ENCODE results near the gene ACER2. TPM values are rescaled to one million over a fixed set of nuclear protein-coding genes. Genes with fewer than 3 reads are reported as not detected.
"Not testable (repeated sequence)": the region's sequence is repeated elsewhere in the genome, so short reads cannot be mapped to it uniquely, and the experiment has no call there.

ACER2 gene
- total RNA-seq, 1 donor from 2014 or later: 3.9 TPM

DNA sequence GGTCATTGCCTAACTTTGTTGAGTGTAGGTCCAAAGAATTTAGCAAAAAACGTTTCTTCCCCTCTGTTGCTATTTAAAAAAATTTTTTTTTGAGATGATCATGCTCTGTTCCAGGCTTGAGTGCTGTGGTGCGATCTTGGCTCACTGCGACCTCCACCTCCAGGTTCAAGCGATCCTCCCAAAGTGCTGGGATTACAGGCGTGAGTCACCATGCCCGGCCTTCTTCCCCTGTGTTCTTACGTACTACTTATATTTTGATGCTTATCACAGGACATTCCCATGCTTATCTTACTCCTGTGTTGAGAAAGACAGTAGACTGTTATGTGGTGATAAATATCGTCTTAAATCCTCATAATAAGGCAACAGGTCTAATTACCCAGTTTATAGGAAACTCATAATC, 2.5 kb downstream of the ACER2 start:
- H3K27me3 ChIP-seq: no peaks in the 10 kb centered on the region
- H3K27ac ChIP-seq: no peak overlapping the region
- H3K36me3 ChIP-seq: no peaks in the 10 kb centered on the region
- no peak overlapping the region for H3K4me3 ChIP-seq
- no peak for TF ChIP-seq POLR2A (IDR thresholded peaks at IDR 0.05)
- no peak for TF ChIP-seq POLR2AphosphoS5 (IDR thresholded peaks at IDR 0.05; ENCODE audit: insufficient read depth in 1 of 2, low read depth in 1 of 2)
- TF ChIP-seq, protein P1, sequence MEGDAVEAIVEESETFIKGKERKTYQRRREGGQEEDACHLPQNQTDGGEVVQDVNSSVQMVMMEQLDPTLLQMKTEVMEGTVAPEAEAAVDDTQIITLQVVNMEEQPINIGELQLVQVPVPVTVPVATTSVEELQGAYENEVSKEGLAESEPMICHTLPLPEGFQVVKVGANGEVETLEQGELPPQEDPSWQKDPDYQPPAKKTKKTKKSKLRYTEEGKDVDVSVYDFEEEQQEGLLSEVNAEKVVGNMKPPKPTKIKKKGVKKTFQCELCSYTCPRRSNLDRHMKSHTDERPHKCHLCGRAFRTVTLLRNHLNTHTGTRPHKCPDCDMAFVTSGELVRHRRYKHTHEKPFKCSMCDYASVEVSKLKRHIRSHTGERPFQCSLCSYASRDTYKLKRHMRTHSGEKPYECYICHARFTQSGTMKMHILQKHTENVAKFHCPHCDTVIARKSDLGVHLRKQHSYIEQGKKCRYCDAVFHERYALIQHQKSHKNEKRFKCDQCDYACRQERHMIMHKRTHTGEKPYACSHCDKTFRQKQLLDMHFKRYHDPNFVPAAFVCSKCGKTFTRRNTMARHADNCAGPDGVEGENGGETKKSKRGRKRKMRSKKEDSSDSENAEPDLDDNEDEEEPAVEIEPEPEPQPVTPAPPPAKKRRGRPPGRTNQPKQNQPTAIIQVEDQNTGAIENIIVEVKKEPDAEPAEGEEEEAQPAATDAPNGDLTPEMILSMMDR (IDR thresholded peaks at IDR 0.05): no peak
- DNase-seq (ENCODE audit: extremely low spot score in 2 of 2): no peak
- no peaks in the 10 kb centered on the region for H3K9me3 ChIP-seq
- intact Hi-C loops (cut with DNase I): no loop called here
- peaks cover 21% of the 10 kb centered on the region for H3K4me1 ChIP-seq

DNA sequence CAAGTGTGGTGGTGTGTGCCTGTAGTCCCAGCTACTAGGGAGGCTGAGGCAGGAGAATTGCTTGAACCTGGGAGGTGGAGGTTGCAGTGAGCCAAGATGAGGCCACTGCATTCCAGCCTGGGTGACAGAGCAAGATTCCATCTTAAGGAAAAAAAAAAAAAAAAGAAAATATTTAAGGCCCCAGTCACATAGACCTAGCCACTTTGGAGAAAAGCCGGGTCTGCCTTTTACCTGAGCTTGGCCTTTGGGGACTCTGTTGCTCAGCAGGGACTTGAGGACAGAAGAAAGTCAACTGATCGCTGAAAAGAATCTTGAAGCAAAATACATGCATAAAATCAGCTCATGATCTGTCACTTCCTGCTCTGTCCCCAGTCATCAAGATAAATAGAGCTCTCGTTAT, 4.6 kb downstream of the ACER2 start:
- H3K36me3 ChIP-seq; H3K9me3 ChIP-seq; intact Hi-C loops (cut with DNase I); H3K27ac ChIP-seq; DNase-seq (ENCODE audit: extremely low spot score in 2 of 2); H3K4me3 ChIP-seq; H3K27me3 ChIP-seq: not testable (repeated sequence)
- H3K4me1 ChIP-seq: peaks cover 16% of the 10 kb centered on the region

DNA sequence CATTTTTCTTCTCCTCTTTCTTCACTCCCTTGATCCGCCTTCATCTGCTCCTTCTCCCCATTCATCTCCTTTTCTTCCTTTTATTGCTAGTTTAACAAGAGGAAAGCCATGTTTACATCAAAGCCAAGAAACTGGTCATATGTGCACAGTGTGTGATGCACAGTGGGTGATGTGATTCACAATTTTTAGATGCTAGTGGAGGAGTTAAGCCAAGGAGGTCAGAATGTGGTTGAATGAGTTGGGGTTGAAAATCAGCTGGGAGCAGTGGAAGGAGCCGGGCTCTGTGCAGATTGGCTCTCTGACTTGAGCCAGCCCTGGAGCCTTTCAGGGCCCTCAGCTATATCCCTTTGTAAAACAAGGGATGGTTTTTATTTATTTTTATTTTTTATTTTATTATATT, 7.3 kb downstream of the ACER2 start:
- intact Hi-C loops (cut with DNase I): no loop called here
- Histone ChIP-seq H3K9me3 (no peaks in the 10 kb centered on the region), H3K27me3 (no peaks in the 10 kb centered on the region), H3K36me3 (no peaks in the 10 kb centered on the region), H3K27ac (no peak overlapping the region), H3K4me3 (no peak overlapping the region), H3K4me1 (no peaks in the 10 kb centered on the region)
- TF ChIP-seq, protein P1 (IDR thresholded peaks at IDR 0.05): no peak
- TF ChIP-seq POLR2AphosphoS5 (IDR thresholded peaks at IDR 0.05; ENCODE audit: insufficient read depth in 1 of 2, low read depth in 1 of 2): no peak
- no peak for DNase-seq (ENCODE audit: extremely low spot score in 2 of 2)

DNA sequence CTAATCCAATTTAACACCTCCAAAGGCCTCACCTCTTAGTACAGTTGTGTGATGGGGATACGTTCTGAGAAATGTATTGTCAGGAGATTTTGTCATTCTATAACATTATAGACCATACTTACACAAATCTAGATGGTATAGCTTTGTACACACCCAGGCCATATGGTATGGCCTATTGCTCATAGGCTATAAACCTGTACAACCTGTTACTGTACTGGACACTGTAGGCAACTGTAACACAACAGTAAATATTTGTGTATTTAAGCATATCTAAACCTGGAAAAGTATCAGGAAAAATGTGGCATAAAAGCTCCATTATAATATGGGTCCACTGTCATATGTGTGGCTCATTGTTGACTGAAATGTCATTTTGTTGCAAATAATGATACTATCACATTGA, 12.1 kb downstream of the ACER2 start:
- Histone ChIP-seq H3K4me3 (no peak overlapping the region), H3K9me3 (no peaks in the 10 kb centered on the region), H3K27ac (no peak overlapping the region), H3K4me1 (no peaks in the 10 kb centered on the region), H3K36me3 (peaks cover 0 to 11% of the 10 kb centered on the region in 2 donors), H3K27me3 (no peaks in the 10 kb centered on the region)
- intact Hi-C loops (cut with DNase I): no loop called here
- TF ChIP-seq POLR2A (IDR thresholded peaks at IDR 0.05) (no peak), POLR2AphosphoS5 (IDR thresholded peaks at IDR 0.05; ENCODE audit: insufficient read depth in 1 of 2, low read depth in 1 of 2) (no peak)
- TF ChIP-seq, protein P1 (IDR thresholded peaks at IDR 0.05): no peak
- no peak for DNase-seq (ENCODE audit: extremely low spot score in 2 of 2)

DNA sequence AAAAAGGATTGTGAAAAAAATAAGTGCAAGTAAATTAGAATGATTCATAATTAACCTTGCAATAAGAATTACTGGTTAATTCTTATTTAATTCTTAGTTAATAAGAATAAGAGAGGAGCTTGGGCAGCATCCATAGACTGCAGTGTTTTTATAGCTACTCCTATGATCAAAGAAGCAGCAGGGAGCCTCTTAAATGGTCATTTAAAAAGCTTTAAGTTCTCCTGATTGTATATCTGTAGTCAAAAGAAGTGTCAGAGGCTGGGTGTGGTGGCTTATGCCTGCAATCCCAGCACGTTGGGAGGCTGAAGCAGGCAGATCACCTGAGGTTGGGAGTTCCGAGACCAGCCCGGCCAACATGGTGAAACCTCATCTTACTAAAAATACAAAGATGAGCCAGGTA, 14.4 kb downstream of the ACER2 start:
- no peak for DNase-seq (ENCODE audit: extremely low spot score in 2 of 2)
- H3K27ac ChIP-seq: no peak overlapping the region
- no peak for TF ChIP-seq POLR2AphosphoS5 (IDR thresholded peaks at IDR 0.05; ENCODE audit: insufficient read depth in 1 of 2, low read depth in 1 of 2)
- TF ChIP-seq, protein P1 (IDR thresholded peaks at IDR 0.05): no peak
- no peak for TF ChIP-seq POLR2A (IDR thresholded peaks at IDR 0.05)
- intact Hi-C loops (cut with DNase I): no loop called here
- no peak overlapping the region for H3K4me3 ChIP-seq
- H3K27me3 ChIP-seq: no peaks in the 10 kb centered on the region
- no peaks in the 10 kb centered on the region for H3K4me1 ChIP-seq
- H3K36me3 ChIP-seq: peaks cover 0 to 12% of the 10 kb centered on the region in 2 donors
- no peaks in the 10 kb centered on the region for H3K9me3 ChIP-seq
